A549 treated with Hydrocortisone at 1 μM for 4 hours (cell line): ENCODE results near the gene CT45A10. TPM values are rescaled to one million over a fixed set of nuclear protein-coding genes. Genes with fewer than 3 reads are reported as not detected.

Source experiments
- total RNA-seq: library from RNA; stranded (reverse); fragments of 200-300 nt; extraction: Qiagen RNA extraction; gene quantifications from 5 replicates; pipeline ENCODE4 v1.2.3, GENCODE V29; 2022

CT45A10 gene
- total RNA-seq: 0.31 to 0.67 TPM (median 0.44 TPM) in 5 replicates

DNA sequence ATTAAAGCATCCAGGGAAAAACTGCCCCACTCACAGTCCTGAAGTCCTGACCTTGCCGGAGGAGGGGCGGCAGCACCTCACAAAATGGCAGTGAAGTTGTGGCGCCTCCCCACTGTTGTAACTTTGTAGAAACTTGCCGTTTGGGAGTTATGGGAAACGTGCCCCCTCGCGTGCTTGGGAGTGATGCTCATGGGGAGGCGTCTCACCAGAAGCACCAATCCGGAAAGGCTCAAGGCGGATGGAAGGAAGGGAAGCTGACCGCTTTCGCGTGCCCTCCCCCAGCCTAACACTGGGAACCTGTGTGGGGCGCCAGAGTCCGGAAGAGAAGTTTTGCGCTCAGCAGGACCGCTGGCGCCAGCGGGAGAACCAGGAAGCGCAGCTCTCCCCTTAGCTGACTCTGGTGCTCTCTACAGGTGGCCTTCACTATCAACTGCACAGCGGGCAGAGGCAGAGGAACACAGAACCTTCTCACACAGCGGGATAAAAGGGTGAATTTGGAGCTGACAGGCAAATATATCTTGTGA, at the start of gene CT45A10, which contains the start of gene SAGE1:
TSS of gene CT45A10 (minus strand) at position 151 of the 524 bp plus-strand sequence. CDS start 8,100 bp downstream, outside the sequence.
TSS of gene SAGE1 (plus strand) at position 423 of the 524 bp plus-strand sequence. CDS start 2,527 bp downstream, outside the sequence.

GRCh38 chrX:135871712-135872111, 21.5 kb downstream of the CT45A10 start, which contains the start of gene CT45A9:
Gene CT45A9 (minus strand): TSS chrX:135871812. CDS start chrX:135868061, 3,751 bp downstream.

DNA sequence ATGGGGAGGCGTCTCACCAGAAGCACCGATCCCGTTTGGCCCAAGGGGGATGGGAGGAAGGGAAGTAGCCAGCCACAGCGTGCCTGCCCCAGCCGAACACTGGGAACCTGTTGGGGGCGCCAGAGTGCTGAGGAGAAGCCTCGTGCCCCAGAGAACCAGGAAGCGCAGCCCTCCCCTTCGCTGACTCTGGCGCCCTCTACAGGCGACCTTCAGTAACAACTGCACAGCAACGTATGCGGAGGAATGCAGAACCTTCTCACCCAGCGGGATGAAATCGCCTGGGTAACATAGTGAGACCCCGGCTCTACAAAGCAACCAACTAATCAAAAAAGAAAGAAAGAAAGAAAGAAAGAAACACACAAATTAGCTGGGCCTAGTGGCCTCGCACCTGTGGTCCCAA, 38.8 kb downstream of the CT45A10 start, which contains the start of gene CT45A8:
TSS of gene CT45A8 (minus strand) at position 101 of the 400 bp plus-strand sequence. CDS start 3,755 bp downstream, outside the sequence.

DNA sequence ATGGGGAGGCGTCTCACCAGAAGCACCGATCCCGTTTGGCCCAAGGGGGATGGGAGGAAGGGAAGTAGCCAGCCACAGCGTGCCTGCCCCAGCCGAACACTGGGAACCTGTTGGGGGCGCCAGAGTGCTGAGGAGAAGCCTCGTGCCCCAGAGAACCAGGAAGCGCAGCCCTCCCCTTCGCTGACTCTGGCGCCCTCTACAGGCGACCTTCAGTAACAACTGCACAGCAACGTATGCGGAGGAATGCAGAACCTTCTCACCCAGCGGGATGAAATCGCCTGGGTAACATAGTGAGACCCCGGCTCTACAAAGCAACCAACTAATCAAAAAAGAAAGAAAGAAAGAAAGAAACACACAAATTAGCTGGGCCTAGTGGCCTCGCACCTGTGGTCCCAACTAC, 56.1 kb downstream of the CT45A10 start, which contains the start of gene CT45A7:
TSS of gene CT45A7 (minus strand) at position 101 of the 400 bp plus-strand sequence. CDS start 3,747 bp downstream, outside the sequence.

Other genes with a start within 250 kb of the CT45A10 start
- gene CT45A1, start 179.8 kb downstream of the CT45A10 start, total RNA-seq: not detected in 5 replicates
- 0.26 TPM in 1 of 5 replicates, not detected in the others for gene CT45A3, start 125.3 kb downstream of the CT45A10 start, total RNA-seq
- 0.10 to 0.13 TPM (median 0.12 TPM) in 3 of 5 replicates, not detected in the others for gene CT45A5, start 107.9 kb downstream of the CT45A10 start, total RNA-seq
- not detected in 5 replicates for gene CT45A6, start 90.7 kb downstream of the CT45A10 start, total RNA-seq
- 0.10 TPM in 1 of 5 replicates, not detected in the others for gene CT45A2, start 73.4 kb downstream of the CT45A10 start, total RNA-seq
- not detected in 5 replicates for gene CT45A7, start 56.2 kb downstream of the CT45A10 start, total RNA-seq
- not detected in 5 replicates for gene CT45A8, start 38.9 kb downstream of the CT45A10 start, total RNA-seq
- not detected in 5 replicates for gene CT45A9, start 21.6 kb downstream of the CT45A10 start, total RNA-seq
- gene SAGE1, start 272 bp upstream of the CT45A10 start, total RNA-seq: not detected in 5 replicates
- 16.4 to 21.1 TPM (median 18.6 TPM) in 5 replicates for gene MMGT1, start 80.5 kb upstream of the CT45A10 start, total RNA-seq
- 6.4 to 11.2 TPM (median 8.3 TPM) in 5 replicates for gene SLC9A6, start 92.0 kb upstream of the CT45A10 start, total RNA-seq